GM21737 (cell line): ENCODE results near the gene ADH1C.

Source experiments
- ATAC-seq: cut with Tn5 transposase; IDR thresholded peaks from one replicate; pipeline ENCODE4 v1.9.1; 2021; ENCODE audit warnings: mild to moderate bottlenecking, moderate library complexity; ENCODE audit not compliant: unreplicated experiment

Gene ADH1C

DNA sequence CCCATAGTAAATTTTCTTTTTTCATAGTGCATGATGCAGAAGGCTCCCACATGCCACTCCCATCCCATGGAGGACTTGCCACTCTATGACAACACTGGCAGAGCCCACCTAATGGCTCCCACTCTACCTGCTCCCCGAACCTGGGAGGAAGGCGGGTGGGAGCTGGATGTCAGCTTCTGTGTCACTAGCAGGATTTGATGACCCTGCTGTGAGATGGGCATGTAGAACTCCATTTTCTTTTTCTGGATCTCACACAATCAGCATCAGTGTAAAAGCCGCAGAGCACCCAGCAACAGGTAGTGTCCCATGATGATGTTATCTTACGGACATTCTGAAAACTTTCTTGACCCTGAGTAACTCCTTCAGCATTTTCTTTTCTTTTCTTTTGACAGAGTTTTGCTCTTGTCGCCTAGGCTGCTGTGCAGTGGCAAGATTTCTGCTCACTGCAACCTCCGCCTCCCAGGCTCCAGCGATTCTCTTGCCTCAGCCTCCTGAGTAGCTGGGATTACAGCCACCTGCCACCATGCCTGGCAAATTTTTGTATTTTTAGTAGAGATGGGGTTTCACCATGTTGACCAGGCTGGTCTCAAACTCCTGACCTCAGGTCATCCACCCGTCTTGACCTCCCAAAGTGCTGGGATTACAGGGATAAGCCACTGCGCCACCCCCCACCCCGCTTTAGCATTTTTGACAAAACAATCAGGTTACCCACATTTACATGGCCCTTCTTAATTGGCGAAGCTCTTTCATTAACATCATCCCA lies 46.7 kb downstream of the ADH1C start:
- ATAC-seq, result no peak

DNA sequence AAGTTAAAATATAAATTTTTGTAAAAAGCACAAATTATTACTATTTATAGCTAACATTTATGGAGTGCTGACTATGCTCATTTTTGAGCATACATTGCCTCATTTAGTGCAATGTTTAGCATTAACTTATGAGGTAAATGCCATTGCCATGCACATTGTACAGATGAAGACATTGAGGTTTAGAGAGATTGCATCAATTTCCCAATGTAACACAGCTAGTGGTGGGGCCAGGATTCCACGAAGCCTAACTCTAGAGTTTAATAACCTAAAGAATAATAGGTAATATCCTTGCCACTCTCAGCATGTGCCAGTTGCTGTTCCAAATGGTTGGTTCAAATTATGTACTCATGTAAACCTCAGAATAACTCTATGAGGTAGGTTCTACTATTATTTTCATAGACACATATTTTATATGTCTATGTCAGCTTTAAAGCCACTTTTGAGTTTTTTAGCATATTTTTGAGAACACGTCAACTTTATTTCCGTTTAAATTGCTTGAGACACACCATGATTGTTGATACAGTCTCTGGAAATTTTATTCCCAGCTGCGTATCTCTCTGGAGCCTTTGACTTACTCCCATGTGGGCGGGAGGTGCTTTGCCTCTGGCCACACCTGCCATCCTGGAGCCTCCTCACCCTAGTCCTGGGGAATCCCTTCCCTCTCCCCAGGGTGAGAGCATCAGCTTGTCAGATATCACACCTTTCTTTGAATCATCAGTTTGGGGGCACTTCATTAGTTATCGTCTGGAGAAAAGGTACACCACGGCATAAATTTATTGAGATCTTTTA lies 51.0 kb downstream of the ADH1C start:
- ATAC-seq, result no peak

DNA sequence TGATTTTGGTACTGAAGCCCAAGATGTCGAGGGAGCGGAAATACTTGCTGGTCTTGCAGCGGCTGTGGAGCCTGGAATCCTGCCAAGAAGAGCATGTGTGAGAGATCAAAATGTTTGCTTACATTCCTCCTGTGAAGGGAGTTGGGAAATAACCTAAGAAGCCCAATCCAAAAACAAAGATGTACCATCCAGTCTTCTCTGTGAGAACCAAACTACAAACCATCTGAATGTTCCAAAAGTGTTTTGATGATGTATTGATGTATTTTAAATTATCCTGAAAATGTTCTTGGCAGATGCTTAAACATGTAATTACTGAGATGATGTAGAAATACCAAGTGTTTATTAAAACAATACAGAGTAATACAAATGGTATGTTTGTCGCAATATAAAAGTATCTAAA lies 51.6 kb downstream of the ADH1C start:
- ATAC-seq, result no peak

DNA sequence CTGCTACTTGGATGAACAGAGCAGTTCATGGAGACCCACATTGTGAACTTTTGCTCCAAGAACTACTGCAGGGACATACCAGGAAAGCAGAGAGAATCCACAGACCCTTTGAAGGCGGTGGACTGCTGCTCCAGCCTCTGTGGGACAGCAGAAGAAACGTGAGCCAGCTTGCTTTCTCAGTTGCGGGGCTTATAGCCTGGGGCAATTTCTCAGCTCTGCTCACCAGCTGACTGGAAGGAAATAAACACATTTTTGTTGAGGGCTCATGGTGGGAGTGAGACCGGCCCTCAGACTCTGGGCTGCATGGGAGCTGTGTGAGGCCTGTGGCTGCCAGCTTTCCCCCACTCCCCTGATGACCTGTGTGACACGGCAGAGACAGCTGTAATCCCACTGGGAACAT lies 59.2 kb downstream of the ADH1C start:
- no peak for ATAC-seq

DNA sequence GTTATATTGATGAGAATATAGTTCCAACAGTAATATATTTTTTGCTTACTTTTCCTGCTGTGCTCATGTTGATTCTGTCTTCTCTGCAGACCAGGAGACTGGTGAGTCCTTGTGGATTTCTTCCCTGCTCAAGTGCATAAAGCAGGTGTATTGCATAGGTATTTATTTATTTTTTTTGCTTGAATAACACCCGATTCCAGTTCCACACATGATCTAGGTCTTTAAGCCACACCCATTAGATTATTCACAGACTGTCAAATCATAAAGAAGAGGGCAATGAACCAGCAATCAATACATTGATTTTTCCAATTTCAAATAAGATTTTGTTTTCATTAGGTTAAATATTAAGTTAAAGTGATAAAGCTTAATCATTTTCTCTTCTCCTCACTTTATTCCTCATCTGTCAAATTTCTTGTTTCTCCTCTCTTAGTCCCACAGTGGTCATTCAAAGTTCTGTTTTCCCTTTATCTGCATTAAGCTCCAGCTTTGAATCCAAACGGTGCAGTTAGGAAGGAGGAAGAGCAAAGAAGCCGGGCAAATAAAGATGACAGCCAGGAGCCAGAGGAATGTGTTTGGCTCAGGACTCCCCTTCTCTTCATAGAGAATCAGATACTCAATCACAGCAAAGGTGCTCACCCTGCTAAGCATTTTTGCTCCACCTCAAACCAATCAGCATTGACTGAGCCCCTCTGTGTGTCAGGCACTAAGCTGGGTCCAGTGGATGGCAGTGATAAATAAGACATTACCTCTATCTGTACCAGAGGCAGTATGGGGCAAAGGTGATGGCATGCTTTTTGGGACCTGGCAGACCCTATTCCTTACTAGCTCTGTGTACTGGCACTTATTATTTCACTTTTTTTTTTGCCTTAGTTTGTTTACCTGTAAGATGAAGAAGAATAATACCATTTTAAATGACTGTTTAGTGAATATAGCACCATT lies 61.4 kb downstream of the ADH1C start, which contains the start of gene ADH1A:
Gene ADH1A (minus strand): TSS at position 138 of the 939 bp plus-strand sequence. CDS start 71 bp downstream, at position 67.
- ATAC-seq, result no peak
